ENCODE data around the gene PRAMEF1. TPM values are rescaled to one million over a fixed set of nuclear protein-coding genes. Genes with fewer than 3 reads are reported as not detected.
"Not testable (repeated sequence)": the region's sequence is repeated elsewhere in the genome, so short reads cannot be mapped to it uniquely, and the experiment has no call there.

PRAMEF1 gene
- total RNA-seq (2021) (not detected in 3 replicates), Bru-seq, nascent RNA (not detected)
- long read RNA-seq, experiment 1: 0 reads
- long read RNA-seq, experiment 2: 0 reads
- long read RNA-seq, experiment 3: 0 reads

- ATAC-seq; H3K27ac Mint-ChIP-seq; H3K4me1 Mint-ChIP-seq; POLR2A ChIA-PET; CTCF ChIA-PET; DNase-seq (ENCODE audit: low spot score); H3K36me3 Mint-ChIP-seq; H3K4me3 Mint-ChIP-seq; H3K27me3 Mint-ChIP-seq (ENCODE audit: low read depth): not testable (repeated sequence)
- H3K9me3 Mint-ChIP-seq: peaks cover 26% of the 10 kb centered on the region
These were observed at the start of gene PRAMEF1 for GRCh38 chr1:12791097-12791496. TSS of gene PRAMEF1 (plus strand) at chr1:12791397. CDS start at chr1:12793228, 1,831 bp downstream.

- no peaks in the 10 kb centered on the region for H3K27me3 Mint-ChIP-seq (ENCODE audit: low read depth)
- no peak for TF ChIP-seq IRF1 (CRISPR knock-in tag; IDR thresholded peaks at IDR 0.05)
- no peak for TF ChIP-seq HMGA2 (CRISPR knock-in tag; IDR thresholded peaks at IDR 0.05)
- TF ChIP-seq ATF3 (CRISPR knock-in tag; conservative IDR thresholded peaks at IDR 0.05): no peak
- TF ChIP-seq ZNF219 (CRISPR knock-in tag; IDR thresholded peaks at IDR 0.05; ENCODE audit: borderline replicate concordance): no peak
- TF ChIP-seq FOXP1 (CRISPR knock-in tag; IDR thresholded peaks at IDR 0.05; ENCODE audit: borderline replicate concordance): no peak
- no peak for TF ChIP-seq MAX (CRISPR knock-in tag; IDR thresholded peaks at IDR 0.05)
- no peak for TF ChIP-seq E2F4 (CRISPR knock-in tag; IDR thresholded peaks at IDR 0.05; ENCODE audit: borderline replicate concordance, low read depth)
- no peak for TF ChIP-seq SOX15 (CRISPR knock-in tag; IDR thresholded peaks at IDR 0.05)
- no peak for TF ChIP-seq ATF6 (CRISPR knock-in tag; IDR thresholded peaks at IDR 0.05)
- TF ChIP-seq CDX4 (CRISPR knock-in tag; IDR thresholded peaks at IDR 0.05; ENCODE audit: borderline replicate concordance): no peak
- no peak for TF ChIP-seq NFE2L1 (CRISPR knock-in tag; IDR thresholded peaks at IDR 0.05)
- no peak for TF ChIP-seq TCF7 (CRISPR knock-in tag; IDR thresholded peaks at IDR 0.05; ENCODE audit: low read depth)
- TF ChIP-seq GTF2I (CRISPR knock-in tag; conservative IDR thresholded peaks at IDR 0.05): no peak
- no peak for TF ChIP-seq AFF4 (CRISPR knock-in tag; IDR thresholded peaks at IDR 0.05; ENCODE audit: borderline replicate concordance)
- no peak for TF ChIP-seq ZNF425 (CRISPR knock-in tag; conservative IDR thresholded peaks at IDR 0.05)
- no peak overlapping the region for H3K4me3 Mint-ChIP-seq
- CTCF ChIA-PET: interaction anchor here (1.0 kb wide), 1 partner anchor 24 kb away, joined by 4 read pairs; no protein-coding TSS in a partner anchor
- H3K4me1 Mint-ChIP-seq: peaks cover 5% of the 10 kb centered on the region; the same call in 1 of the 2 replicates
- no peaks in the 10 kb centered on the region for H3K36me3 Mint-ChIP-seq
- DNase-seq (ENCODE audit: low spot score): no peak
- no peak overlapping the region for H3K27ac Mint-ChIP-seq
- H3K9me3 Mint-ChIP-seq: peaks cover 4% of the 10 kb centered on the region
- POLR2A ChIA-PET: interaction anchor here (0.6 kb wide), 1 partner anchor 110 kb away, joined by 3 read pairs; no protein-coding TSS in a partner anchor
- ATAC-seq: no peak
These were observed 49.3 kb upstream of the PRAMEF1 start for GRCh38 chr1:12741946-12742345.

All from WTC11 (cell line).